Right ventricle myocardium superior (tissue), 1 donor: Measurements from ENCODE around the gene CHCHD4. TPM values are rescaled to one million over a fixed set of nuclear protein-coding genes. Genes with fewer than 3 reads are reported as not detected.
"Not testable (repeated sequence)": the region's sequence is repeated elsewhere in the genome, so short reads cannot be mapped to it uniquely, and the experiment has no call there.

Source experiments
- ATAC-seq: fragments of 200-7000 bp; cut with Tn5 transposase; one replicate; pipeline ENCODE4 v1.9.1; 2020; ENCODE audit warnings: mild to moderate bottlenecking; ENCODE audit not compliant: poor library complexity
- DNase-seq: peaks from one replicate; pipeline ENCODE4 v3.0.0-alpha.2; 2020
- intact Hi-C: fragments of 100-400 bp; cut with DNase I; formaldehyde crosslinking; loops from one replicate; pipeline ENCODE4 v1.11.2; 2022
- total RNA-seq: library from RNA; stranded (reverse); fragmentation: NEBNext Ultra II Directional; extraction: Animal tissue kit (Norgen Biotek cat#: 25700); gene quantifications from one replicate; pipeline ENCODE4 v1.2.1, GENCODE V29; 2021
- donor health status: DM: no; HTN: yes; CAD: no; lungs with severe emphysema.

CHCHD4 gene
- total RNA-seq, 1 donor from 2014 or later = 35.9 TPM

DNA sequence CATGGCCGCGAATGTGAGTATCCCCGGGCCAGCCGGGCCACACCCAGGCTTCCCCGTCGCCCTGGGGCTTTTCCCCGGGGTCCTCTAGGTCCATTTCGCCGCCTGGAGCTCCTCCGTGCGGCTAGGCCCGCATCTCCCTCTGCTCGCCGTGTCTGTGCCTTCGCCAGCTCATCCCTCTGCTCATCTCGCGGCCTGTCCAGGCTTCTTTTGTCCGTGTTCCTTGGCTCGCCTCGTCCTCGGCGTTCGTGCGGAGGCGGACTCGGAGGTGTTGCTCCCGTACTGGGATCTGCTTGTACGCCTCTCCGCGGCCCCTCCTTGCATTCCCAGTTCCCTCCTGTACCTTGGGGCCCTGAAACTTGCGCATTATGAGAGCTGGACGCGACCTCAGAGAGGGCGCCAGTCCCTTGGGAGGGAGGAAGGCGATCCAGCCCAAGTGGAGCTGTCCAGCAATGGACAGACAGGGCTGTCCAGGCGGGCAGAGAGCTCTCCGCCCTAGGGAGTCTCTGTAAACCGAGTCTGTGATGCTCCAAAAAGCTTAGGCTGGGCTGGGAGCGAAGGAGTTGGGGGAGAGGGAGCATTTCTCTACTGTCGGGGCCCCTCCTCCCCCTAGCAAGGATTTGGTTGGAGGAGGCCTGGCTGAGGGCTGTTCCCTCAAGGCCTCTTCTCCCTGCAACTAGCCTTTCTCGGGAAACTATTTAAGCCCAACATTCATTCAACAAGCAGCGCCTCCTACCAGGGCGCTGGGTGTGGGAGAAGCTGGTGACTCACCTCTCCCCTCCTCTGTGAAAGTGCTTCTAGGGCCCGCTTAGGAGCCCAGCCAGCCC is 735 bp upstream of the CHCHD4 start:
- ATAC-seq (peak; percentile 50), DNase-seq (peak; percentile 77)
- intact Hi-C loops = no loop called here

DNA sequence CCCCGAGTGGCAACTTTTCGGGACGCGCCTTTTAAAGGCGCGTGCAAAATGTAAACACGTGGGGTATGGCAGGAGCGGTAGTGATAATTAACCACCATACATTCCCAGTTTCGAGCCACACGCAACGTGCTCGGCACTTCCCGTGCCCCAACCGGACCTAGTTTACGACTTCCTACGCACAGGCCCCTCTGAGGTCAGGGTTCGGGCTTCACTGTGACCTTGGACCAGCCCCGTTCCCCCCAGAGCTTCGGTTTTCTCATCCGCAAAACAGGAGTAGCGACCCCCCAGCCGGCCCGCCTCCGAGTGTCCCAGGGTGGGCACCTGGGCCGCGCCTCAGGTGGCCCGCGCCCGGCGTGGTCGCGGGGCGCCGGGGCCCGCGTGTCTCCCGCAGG is 451 bp downstream of the CHCHD4 start:
- DNase-seq (peak; percentile 80), ATAC-seq (peak; percentile 54)
- intact Hi-C loops = no loop called here

DNA sequence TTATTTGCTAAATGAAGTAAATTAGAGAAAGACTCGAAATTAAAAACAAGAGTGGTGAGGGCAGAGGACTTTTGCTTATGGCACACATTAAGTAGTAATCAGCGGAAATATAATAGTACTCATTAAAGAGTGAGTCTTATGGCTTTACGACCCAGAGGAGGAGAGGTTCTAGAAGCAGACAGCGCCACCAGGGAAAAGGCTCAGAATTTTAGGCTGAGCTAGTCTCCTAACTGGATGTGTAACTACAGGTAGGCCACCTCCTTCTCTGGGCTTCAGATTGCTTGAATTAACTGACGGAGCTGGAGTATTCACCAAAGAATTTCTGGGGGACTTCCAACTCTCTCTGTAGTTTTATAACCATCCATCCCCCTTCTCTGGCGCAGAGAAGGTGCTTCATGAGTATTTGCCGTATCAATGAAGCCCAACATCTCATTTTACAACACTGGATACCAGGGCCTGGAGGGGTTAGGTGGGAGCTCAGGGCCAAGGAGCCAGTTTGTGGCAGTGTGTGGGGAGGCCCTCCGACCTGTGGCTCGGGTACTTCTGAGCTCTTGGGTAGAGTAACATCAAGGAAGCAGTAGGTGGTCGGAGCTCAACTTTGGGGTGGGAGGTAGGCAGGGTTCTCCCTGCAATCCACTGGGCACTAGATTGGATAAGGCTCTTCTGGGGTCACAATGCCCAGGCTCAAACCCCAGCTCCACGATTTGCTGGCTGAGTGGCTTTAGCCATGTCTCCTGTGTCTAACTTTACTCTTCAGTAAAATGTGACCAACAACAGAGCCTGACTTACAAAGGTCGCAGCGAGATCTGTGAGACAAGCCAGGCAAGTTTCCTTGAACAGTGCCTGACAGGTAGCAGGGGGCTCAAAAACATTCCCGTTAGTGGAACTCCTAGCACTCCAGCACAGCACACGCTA is 1.1 kb downstream of the CHCHD4 start:
- ATAC-seq (no peak), DNase-seq (no peak)
- intact Hi-C loops = no loop called here

DNA sequence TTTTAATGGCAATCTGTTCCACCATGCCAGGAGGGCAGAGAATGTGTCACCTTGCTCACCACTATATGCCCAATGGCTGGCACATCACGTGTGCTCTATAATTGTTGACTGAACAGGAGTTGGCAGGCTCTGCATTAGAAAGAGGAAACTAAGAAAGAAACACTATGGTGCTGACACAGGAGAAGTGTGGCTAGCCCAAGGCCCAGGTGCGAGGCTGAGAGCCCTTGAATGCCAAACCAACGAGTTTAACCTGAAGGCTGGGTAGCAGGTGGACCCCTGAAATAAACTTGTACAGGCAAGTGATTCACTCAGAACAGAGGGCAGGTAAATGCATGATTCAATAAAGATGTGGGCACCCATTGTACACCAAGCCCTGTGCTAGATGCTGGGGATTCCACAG is 2.4 kb downstream of the CHCHD4 start:
- intact Hi-C loops = no loop called here
- DNase-seq (no peak), ATAC-seq (no peak)

DNA sequence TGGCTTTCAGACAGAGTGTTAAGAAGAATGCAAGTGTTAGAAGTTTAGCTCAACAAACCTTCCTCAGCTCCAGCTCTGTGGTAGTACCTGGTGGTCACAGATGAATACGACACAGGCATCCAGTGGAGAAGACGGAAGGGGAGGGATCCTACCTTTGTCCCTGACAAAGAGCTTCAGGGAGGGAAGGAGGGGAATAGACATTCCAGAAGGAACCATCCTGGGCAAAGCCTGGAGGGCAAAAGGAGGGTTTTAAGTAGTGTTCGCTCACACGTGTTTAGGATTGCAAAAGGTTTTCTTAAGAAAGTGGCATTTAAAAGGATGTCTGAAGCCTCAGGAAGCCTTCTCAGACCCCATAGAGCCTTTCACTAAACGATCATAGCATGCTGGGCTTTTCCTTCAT is 2.8 kb downstream of the CHCHD4 start:
- intact Hi-C loops = no loop called here
- no peak for ATAC-seq
- no peak for DNase-seq

DNA sequence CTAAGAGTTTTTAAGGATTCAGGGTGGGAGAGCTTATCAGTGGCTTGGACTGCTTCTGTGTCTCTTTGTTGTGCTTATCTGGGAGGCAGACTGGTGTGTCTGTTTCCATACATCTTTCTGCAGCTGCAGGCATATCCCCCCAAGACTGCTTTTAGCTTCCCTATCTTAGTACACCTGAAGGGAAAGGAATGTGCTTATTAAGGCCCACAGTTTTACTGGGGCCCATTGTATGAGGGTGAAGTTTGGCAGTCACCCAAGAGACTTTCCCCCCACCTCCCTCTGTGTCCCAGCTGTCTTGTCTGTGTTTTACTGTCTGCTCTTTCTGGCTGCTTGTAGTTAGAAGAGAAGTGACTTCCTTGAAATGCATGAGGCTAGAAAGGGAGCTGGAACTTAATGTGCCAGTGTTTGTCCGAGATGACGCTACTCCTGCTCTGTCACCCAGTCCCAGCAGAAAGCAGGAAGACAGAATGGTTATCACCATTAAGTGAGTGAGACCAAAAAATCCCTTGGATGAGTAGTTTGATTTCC is 3.7 kb downstream of the CHCHD4 start:
- intact Hi-C loops, DNase-seq, ATAC-seq: not testable (repeated sequence)

DNA sequence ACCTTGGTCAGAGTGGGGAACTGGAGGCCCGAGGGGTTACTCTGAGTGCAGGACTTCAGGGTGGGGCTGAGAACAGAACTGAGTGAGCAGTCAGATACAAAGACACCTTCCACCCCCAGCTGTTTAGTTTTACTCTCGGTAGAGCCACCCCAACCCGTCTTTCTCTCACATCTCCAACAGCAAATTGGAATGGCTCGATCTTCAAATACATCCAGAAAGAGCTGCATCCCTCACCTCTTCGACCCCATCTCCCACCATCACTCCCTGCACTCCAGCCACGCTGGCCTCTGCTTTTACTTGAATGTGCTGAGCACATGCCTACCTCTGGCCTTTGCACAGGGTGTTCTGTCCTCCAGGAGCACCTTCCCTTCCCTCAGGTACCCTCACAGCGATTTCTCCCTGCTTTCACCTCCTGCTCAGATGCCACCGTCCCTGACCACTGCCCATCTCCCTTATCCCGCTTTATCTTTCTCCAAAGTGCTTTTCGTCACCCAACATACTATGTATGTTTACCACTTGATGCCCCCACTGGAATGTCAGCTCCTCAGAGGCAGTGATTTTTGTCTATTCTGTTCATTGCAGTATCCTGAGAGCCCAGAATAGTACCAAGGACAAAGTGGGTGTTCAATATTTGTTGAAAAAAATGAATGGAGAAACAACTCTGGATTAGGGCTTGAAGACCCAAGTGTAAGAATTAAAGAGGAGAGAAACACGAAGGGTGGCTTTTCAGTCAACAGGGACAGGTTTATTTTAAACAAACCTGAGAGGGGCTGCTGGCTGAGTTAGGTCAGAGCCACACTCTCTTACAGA is 4.4 kb downstream of the CHCHD4 start:
- no peak for DNase-seq
- intact Hi-C loops = no loop called here

DNA sequence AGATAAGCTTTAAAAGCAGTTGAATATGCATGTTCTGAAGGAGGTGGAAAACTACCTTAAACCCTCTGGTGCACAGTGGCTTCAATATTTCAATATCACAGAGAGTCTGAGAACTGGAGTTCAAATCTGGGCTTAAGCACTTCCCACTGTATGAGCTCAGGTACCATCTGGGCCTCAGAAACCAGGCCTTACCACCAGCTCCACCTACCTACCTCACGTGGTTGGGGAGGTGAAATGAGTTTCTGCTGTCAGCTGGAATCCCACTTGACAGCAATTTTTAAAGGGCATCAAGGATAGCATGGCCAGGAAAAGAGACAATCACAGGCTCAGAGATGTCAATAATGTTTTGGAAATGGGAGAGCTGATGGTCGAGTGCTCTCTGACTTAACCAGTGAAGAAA is 5.0 kb downstream of the CHCHD4 start:
- ATAC-seq (no peak), DNase-seq (no peak)
- intact Hi-C loops = no loop called here

More for the DNA sequence above, 4.4 kb downstream of the CHCHD4 start:
- ATAC-seq = no peak

DNA sequence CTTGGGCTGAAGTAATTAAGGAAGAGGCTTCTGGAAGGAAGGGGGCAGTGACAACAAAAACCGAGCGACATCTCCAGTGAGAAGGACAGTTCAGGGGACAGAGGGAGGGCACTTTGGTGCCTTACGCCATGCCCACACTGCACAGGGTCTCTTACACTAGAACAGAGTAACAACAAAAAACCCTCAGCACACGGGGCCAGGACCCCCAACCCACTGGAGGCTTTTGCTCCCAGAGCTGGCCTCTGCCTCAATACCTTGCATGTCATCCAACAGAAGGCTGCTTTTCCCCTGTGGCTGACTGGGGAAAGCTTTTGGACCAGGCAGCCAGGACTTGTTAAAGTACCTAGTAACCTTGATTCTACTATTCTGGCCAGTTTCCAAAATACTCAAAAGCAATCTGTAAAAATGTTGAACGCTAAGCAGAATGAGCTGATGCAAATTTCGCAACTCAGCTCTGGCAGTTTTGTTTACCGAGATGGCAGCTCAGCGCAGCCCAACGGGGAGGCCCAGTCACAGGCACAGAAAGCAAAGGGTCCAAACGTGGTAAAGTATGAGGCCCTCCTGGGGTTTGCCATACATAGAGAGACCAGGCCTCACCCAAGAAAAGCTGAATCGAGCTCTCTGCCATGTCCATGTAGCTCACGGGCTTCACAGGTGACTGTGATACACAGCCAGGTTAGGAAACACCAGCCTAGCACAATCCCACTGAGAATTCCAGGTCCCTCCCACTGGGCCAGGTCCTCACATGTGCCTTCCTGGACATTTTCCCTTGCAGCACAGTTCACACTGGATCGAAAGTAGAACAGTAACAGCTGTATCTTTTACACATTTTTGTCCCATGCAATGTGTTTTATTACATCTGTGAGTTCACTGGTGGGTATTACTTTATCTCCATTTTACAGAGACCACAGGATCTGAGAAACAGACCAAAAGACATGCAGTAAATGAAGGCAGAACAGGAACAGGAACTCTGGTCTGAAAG is 6.0 kb downstream of the CHCHD4 start:
- ATAC-seq (peak; percentile 16), DNase-seq (no peak)
- intact Hi-C loops = no loop called here

DNA sequence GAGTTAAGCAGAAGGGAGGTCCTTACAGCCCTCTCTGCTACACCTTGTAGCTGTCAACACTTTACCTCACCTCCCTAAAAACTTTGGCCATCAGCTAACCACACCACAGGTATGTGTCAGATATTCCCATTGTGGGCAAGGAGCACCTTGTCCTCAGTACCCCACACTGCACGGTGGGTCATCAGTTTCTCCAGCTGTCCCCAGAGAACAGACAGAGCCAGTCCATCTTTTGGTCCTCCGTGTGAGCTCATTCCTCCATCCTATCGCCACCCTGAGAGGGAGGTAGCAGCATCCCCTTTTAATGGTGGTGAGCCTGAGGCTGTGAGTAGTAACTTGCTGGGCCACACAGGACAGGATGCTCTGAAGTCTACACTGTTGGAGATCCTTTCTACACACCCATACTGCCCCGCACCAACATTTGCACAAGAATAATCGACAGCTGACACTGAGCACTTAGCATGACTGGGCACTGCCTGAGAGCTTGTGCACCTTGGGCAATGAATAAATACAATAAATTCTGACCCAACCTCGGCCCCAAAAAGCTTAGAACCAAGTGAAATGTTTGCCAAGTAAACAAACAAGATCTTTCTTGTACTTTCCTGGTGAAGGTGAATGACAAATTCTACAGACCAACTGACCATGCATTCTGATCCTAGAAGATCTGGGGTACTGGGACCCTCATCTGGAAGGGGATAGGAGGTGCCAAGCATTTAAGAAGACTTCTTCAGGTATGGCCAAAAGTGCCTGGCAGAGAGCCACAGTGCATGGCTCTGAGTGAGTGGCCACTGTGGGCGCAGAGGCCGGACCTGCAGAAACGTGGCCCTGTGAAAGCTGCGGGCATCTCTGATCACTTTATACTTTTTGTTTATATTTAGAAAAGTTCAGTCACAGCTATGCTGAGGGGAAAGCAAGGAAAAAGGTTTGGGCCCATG is 6.9 kb downstream of the CHCHD4 start:
- intact Hi-C loops = no loop called here
- ATAC-seq = no peak
- no peak for DNase-seq

DNA sequence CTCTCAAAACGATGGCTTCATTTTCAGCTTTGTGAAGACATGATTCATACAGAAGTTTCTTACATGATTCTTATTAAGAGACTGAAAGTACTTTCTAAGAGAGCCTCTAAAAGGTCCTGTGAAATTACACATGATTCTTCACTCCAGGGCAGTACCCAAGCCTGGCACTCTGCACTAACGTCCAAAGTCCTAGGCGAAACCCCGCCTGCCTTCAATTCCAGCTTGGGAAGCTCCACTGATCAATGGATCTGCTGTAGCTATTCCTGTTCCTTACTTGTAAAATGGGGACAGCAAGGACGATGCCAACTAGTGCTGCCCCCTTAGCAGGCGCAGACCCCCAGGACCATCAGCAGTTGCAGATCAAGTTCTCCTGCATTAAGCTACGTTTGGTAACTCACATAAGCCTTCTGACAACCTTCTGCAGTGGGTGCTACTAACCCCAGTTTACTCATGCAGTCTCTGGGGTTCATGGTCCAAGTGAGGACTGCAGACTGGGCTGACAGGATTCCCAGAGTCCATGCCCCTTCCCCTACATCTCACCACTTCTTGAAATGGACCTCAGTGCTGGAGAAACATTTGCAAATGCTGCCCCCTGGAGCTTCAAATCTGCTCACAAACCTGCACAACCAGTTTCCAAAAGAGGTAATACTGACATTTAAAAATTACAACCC is 10.6 kb downstream of the CHCHD4 start:
- no peak for ATAC-seq
- intact Hi-C loops = no loop called here
- DNase-seq = no peak

DNA sequence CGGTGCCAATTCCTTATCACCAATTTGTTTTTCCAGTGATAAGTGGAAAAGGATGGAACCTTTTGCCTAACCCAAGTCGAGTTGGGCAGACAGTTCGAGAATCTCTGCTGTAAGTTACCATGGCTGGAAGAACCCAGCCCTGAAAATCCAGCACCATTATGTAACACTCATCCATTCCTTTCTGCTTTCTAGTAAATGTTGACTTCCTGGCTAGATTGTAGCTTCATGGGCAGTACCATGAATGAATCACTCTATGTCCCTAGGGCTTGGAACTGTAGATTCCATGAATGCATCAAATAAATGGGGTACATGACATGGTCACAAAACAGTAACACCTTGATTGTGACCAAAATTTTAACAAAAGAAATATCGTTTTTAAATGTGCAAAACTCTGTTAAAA is 14.0 kb downstream of the CHCHD4 start:
- intact Hi-C loops = no loop called here
- ATAC-seq (no peak), DNase-seq (no peak)

DNA sequence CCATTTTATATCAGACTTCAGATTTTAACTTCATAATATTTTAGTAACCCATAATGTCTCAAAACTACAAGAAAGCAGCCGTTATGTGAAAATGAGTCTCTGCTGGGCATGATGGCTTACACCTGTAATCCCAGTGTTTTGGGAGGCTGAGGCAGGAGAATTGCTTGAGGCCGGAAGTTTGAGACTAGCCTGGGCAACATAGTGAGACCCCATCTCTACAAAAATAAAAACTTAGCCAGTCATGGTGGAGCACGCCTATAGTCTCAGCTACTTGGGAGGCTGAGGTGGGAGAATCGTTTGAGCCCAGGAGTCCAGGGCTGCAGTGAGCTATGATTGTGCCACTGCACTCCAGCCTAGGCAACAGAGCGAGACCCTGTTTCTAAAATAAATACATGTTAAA is 14.8 kb downstream of the CHCHD4 start:
- intact Hi-C loops = not testable (repeated sequence)

DNA sequence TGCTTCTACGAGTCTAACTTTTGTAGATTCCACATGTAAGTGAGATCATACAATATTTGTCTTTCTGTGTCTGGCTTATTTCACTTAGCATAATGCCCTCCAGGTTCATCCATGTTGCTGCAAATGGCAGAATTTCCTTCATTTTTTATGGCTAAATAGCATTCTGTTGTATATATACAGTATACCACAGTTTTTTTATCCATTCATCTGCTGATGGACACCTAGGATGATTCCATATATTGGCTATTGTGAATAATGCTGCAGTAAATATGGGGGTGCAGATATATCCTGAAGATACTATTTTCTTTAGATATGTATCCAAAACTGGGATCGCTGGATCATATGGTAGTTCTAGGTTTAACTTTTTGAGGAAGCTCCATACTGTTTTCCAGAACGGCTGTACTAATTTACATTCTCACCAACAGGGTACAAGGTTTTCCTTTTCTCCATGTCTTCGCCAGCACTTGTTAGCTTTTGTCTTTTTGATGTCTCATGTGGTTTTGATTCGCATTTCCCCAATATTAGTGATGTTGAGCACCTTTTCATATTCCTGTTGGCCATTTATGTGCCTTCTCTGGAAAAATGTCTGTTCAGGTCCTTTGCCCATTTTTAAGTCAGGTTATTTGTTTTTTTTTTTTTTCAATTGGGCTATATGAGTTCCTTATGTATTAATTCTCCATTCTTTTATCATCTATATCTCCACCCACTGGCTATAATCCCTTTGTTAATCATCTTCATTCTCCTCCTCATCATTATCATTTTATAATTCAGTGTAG is 26.9 kb downstream of the CHCHD4 start:
- intact Hi-C loops = no loop called here

More for the DNA sequence above, 14.8 kb downstream of the CHCHD4 start:
- not testable (repeated sequence) for DNase-seq, ATAC-seq

DNA sequence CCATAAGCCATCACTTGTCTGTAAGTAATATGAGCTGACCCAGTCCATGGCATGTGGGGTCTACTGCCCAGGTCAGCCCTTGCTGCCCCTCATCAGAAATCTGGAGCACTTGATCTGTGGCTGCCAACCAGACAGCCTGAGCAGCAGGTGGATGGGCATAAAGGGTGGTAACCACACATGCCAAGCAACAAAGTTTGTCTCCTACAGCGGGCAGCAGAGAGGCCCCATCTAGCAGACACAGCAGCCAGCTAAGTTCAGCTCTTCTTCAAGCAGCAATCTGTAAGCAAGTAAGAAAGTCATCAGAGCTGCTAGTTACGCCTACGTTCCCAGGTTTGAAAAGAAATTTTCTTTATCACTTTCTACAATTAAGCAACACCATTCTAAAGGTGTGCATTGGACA is 27.9 kb downstream of the CHCHD4 start:
- no peak for DNase-seq
- ATAC-seq = no peak
- intact Hi-C loops = no loop called here

More for the DNA sequence above, 26.9 kb downstream of the CHCHD4 start:
- no peak for DNase-seq
- ATAC-seq = no peak
